PC-3 (cell line): ENCODE data around the gene PEX14. TPM values are rescaled to one million over a fixed set of nuclear protein-coding genes. Genes with fewer than 3 reads are reported as not detected.

Experiments used
- ATAC-seq: fragments of 200-7000 bp; cut with Tn5 transposase; 2 replicates; pipeline ENCODE4 v1.9.1; 2020; ENCODE audit warnings: mild to moderate bottlenecking, moderate library complexity
- BruUV-seq: library from RNA; stranded (reverse); fragments of 400-500 nt; replicated peaks from 2 replicates; lab custom pipeline; 2021; lab: Mats Ljungman, UMichigan
- CTCF ChIA-PET: fragments of 300-600 bp; sonication (Branson Sonifier 250); formaldehyde crosslinking; loops from one replicate; lab custom pipeline; 2022; ENCODE audit warnings: antibody characterized with exemption; lab: Charles Lee
- POLR2A ChIA-PET: fragments of 300-600 bp; sonication (Branson Sonifier 250); formaldehyde crosslinking; loops from one replicate; lab custom pipeline; 2022; ENCODE audit warnings: antibody characterized with exemption; ENCODE audit not compliant: unreplicated experiment; lab: Charles Lee
- DNase-seq: peaks from one replicate; pipeline ENCODE4 v3.0.0-alpha.2; 2015
- H2AFZ ChIP-seq: fragments of 300-600 bp; sonication (generic); 2 replicates; pipeline ENCODE4 v1.6.0; 2016; ENCODE audit warnings: antibody characterized with exemption, low read length
- H3F3A ChIP-seq: fragments of 300-600 bp; sonication (generic); one replicate; pipeline ENCODE4 v1.6.0; 2017; ENCODE audit warnings: antibody characterized with exemption, low read length, control low read depth, mild to moderate bottlenecking; ENCODE audit not compliant: unreplicated experiment
- H3K27ac ChIP-seq: fragments of 300-600 bp; sonication (generic); 2 replicates; pipeline ENCODE4 v1.5.1; 2016; ENCODE audit warnings: mild to moderate bottlenecking, low read length
- H3K27me3 ChIP-seq: fragments of 300-600 bp; sonication (generic); 2 replicates; pipeline ENCODE4 v1.6.1; 2016; ENCODE audit warnings: low read length, mixed read lengths
- H3K36me3 ChIP-seq: fragments of 300-600 bp; sonication (generic); 2 replicates; pipeline ENCODE4 v1.6.1; 2016; ENCODE audit warnings: low read depth, mixed run types, low read length, mixed read lengths
- H3K4me1 ChIP-seq: fragments of 300-600 bp; sonication (generic); 2 replicates; pipeline ENCODE4 v1.5.1; 2016; ENCODE audit warnings: low read length; ENCODE audit not compliant: insufficient read depth
- H3K4me2 ChIP-seq: fragments of 300-600 bp; sonication (generic); 2 replicates; pipeline ENCODE4 v1.6.0; 2016; ENCODE audit warnings: low read length
- H3K4me3 ChIP-seq: fragments of 300-600 bp; sonication (generic); 2 replicates; pipeline ENCODE4 v1.5.1; 2016; ENCODE audit warnings: mild to moderate bottlenecking, low read length, mixed read lengths
- H3K79me2 ChIP-seq: fragments of 300-600 bp; sonication (generic); 2 replicates; pipeline ENCODE4 v1.6.1; 2017; ENCODE audit warnings: low read length, mixed read lengths
- H3K9ac ChIP-seq: fragments of 300-600 bp; sonication (generic); 2 replicates; pipeline ENCODE4 v1.6.0; 2016; ENCODE audit warnings: mild to moderate bottlenecking, low read length
- H3K9me2 ChIP-seq: fragments of 300-600 bp; sonication (generic); replicated peaks from 2 replicates; pipeline ENCODE4 v1.6.1; 2016; ENCODE audit warnings: mixed run types, low read length, mixed read lengths
- H3K9me3 ChIP-seq: fragments of 300-600 bp; sonication (generic); 2 replicates; pipeline ENCODE4 v1.6.1; 2016; ENCODE audit warnings: low read length, mixed read lengths
- H4K20me1 ChIP-seq: fragments of 300-600 bp; sonication (generic); 2 replicates; pipeline ENCODE4 v1.6.1; 2016; ENCODE audit warnings: low read length, mixed read lengths
- CTCF ChIP-seq: fragments of 300-600 bp; sonication (generic); conservative IDR thresholded peaks from 2 replicates; pipeline ENCODE4 v1.5.1; 2017; ENCODE audit warnings: antibody characterized with exemption, low read depth, mild to moderate bottlenecking, low read length
- EZH2 ChIP-seq: fragments of 300-600 bp; sonication (generic); IDR thresholded peaks from one replicate; pipeline ENCODE4 v1.6.1; 2017; ENCODE audit warnings: antibody characterized with exemption, mild to moderate bottlenecking, low read length; ENCODE audit not compliant: unreplicated experiment
- EZH2phosphoT487 ChIP-seq: fragments of 300-600 bp; sonication (generic); IDR thresholded peaks from 2 replicates; pipeline ENCODE4 v1.6.1; 2018; ENCODE audit warnings: mild to moderate bottlenecking, antibody characterized with exemption, low read length, borderline replicate concordance
- intact Hi-C: fragments of 100-400 bp; cut with micrococcal nuclease; formaldehyde crosslinking; loops from 2 replicates; pipeline ENCODE4 v1.9.0; 2023
- total RNA-seq: library from RNA; depleted of rRNA; stranded (reverse); fragments of >200 nt; gene quantifications from 2 replicates; pipeline ENCODE4 v1.2.3, GENCODE V29; 2014

PEX14 gene
- total RNA-seq, 1 experiment from 2014 or later, result 24.9 TPM

GRCh38 chr1:10479296-10479695 is 4.5 kb downstream of the PEX14 start:
- ChIA-PET POLR2A (no interaction called here), CTCF (interaction anchor here (0.7 kb wide), 1 partner anchor 44 kb away, joined by 5 read pairs; no protein-coding TSS in a partner anchor)
- TF ChIP-seq CTCF (no peak), EZH2 (no peak), EZH2phosphoT487 (no peak)
- H3K4me1 ChIP-seq, result peaks cover 14% of the 10 kb centered on the region
- no peaks in the 10 kb centered on the region for H3K27me3 ChIP-seq
- no peak overlapping the region for H3K9ac ChIP-seq
- no peaks in the 10 kb centered on the region for H3F3A ChIP-seq
- no peaks in the 10 kb centered on the region for H3K9me3 ChIP-seq
- no TSS peak for BruUV-seq
- no peak overlapping the region for H3K4me3 ChIP-seq
- no peak overlapping the region for H3K27ac ChIP-seq
- intact Hi-C loops, result no loop called here
- H2AFZ ChIP-seq, result no peak overlapping the region
- H3K4me2 ChIP-seq, result no peak overlapping the region
- no peaks in the 10 kb centered on the region; the same call in 1 of the 2 replicates for H3K36me3 ChIP-seq
- H4K20me1 ChIP-seq, result 0 out of 2 replicates have a peak, but pooled peaks cover 5% of the 10 kb centered on the region
- no peaks in the 10 kb centered on the region for H3K9me2 ChIP-seq
- no peak for ATAC-seq
- no peak for DNase-seq
- peaks cover 89% of the 10 kb centered on the region for H3K79me2 ChIP-seq

- no peak for ATAC-seq
- intact Hi-C loops, result no loop called here
- TF ChIP-seq EZH2, result no peak
- no peak for TF ChIP-seq CTCF
- TF ChIP-seq EZH2phosphoT487, result no peak
- no TSS peak for BruUV-seq
- H3K9me2 ChIP-seq, result no peaks in the 10 kb centered on the region
- H3K4me2 ChIP-seq, result no peak overlapping the region
- H3K4me3 ChIP-seq, result no peak overlapping the region
- ChIA-PET CTCF (no interaction called here), POLR2A (no interaction called here)
- no peak overlapping the region for H3K9ac ChIP-seq
- H3K9me3 ChIP-seq, result no peaks in the 10 kb centered on the region
- no peak overlapping the region for H2AFZ ChIP-seq
- 0 out of 2 replicates have a peak, but pooled peaks cover 5% of the 10 kb centered on the region for H4K20me1 ChIP-seq
- H3K4me1 ChIP-seq, result peaks cover 11% of the 10 kb centered on the region
- H3K27me3 ChIP-seq, result no peaks in the 10 kb centered on the region
- no peak for DNase-seq
- no peak overlapping the region for H3K27ac ChIP-seq
- no peaks in the 10 kb centered on the region; the same call in 1 of the 2 replicates for H3K36me3 ChIP-seq
- H3F3A ChIP-seq, result no peaks in the 10 kb centered on the region
- peaks cover 96% of the 10 kb centered on the region for H3K79me2 ChIP-seq
These were observed 5.9 kb downstream of the PEX14 start for GRCh38 chr1:10480614-10481013.

- ATAC-seq (no peak), DNase-seq (no peak)
- ChIA-PET POLR2A (no interaction called here), CTCF (no interaction called here)
- Histone ChIP-seq H3K4me2 (no peak overlapping the region), H3K9me2 (no peaks in the 10 kb centered on the region), H2AFZ (no peak overlapping the region), H3K36me3 (no peaks in the 10 kb centered on the region; the same call in 1 of the 2 replicates), H3K27me3 (no peaks in the 10 kb centered on the region), H4K20me1 (0 out of 2 replicates have a peak, but pooled peaks cover under 1% of the 10 kb centered on the region), H3K9me3 (no peaks in the 10 kb centered on the region), H3K9ac (no peak overlapping the region), H3K4me3 (no peak overlapping the region), H3K27ac (no peak overlapping the region), H3K79me2 (peaks cover 92% of the 10 kb centered on the region), H3F3A (no peaks in the 10 kb centered on the region), H3K4me1 (no peaks in the 10 kb centered on the region)
- intact Hi-C loops, result no loop called here
- TF ChIP-seq CTCF (no peak), EZH2phosphoT487 (no peak), EZH2 (no peak)
- no TSS peak for BruUV-seq
These were observed 9.8 kb downstream of the PEX14 start for GRCh38 chr1:10484521-10484920.
